ENCODE data around the gene TYSND1. TPM values are rescaled to one million over a fixed set of nuclear protein-coding genes. Genes with fewer than 3 reads are reported as not detected.
"Not testable (repeated sequence)": the region's sequence is repeated elsewhere in the genome, so short reads cannot be mapped to it uniquely, and the experiment has no call there.

The TYSND1 gene
- total RNA-seq, 3 donors from 2014 or later, result 15.3 to 19.7 (median 15.8) TPM

DNA sequence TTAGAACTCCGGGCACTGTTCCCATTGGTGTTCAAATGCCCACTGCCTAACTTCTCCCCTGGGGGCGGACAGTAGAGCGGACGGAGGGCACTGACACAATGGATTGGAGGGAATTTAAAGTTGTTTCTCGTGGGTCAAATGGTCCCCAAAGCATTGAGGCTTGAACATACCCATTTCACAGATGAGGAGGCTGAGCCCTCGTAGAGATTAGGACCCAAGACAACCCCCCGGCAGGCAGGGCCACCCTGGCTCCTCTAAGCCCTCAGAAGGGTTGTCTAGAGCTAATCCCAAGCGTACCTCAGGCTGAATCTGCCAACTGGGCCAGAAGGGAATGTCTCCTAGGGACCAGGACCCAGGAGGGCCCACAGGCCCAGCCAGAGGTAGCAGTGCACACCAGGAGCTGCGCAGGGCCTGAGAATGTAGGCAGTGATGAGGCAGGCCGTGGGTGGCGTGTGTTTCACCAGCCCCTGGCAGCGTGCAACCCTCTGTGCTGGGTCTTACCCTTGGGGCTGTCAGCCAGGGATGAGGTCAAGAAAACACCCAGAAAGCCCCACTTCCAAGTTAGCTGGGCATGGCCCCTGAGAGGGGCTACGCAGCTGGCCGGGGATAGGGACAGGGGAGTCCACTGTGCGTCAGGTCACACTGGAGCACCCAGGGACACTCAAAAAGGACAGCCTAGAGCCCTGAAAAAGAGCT lies 19.7 kb downstream of the TYSND1 start:
- H3K9me3 ChIP-seq, result no peaks in the 10 kb centered on the region

DNA sequence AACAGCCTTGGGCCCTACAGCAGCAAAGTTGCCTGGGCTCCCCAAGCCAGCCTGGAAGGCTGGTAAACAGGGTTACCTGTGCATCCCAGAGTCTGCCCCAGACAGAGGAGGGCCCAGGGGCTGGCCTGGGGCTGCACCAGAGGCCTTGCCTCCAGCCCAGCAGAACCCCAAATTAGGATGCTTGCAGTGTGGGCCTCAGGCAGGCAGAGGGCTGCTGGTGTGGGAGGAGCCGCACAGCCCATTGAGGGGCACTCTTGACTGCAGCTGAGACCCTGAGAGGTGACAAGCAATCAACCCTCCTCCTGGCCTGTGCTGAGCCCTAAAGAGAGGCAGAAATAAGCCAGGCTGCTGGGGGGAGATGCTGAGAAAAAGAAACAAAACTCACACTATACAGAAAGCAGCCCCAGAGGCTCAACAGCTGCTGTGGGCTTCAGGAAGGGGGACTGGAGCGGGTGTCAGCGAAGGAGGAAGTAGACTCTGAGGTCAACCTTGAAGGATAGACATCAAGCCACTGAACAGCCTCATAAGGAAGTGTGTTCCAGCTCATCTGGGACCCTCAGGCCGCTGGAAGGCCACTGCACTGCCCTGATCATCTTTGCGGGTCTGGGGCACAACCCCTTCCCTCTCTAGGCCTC lies 20.5 kb downstream of the TYSND1 start:
- TF ChIP-seq, protein P1, sequence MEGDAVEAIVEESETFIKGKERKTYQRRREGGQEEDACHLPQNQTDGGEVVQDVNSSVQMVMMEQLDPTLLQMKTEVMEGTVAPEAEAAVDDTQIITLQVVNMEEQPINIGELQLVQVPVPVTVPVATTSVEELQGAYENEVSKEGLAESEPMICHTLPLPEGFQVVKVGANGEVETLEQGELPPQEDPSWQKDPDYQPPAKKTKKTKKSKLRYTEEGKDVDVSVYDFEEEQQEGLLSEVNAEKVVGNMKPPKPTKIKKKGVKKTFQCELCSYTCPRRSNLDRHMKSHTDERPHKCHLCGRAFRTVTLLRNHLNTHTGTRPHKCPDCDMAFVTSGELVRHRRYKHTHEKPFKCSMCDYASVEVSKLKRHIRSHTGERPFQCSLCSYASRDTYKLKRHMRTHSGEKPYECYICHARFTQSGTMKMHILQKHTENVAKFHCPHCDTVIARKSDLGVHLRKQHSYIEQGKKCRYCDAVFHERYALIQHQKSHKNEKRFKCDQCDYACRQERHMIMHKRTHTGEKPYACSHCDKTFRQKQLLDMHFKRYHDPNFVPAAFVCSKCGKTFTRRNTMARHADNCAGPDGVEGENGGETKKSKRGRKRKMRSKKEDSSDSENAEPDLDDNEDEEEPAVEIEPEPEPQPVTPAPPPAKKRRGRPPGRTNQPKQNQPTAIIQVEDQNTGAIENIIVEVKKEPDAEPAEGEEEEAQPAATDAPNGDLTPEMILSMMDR (IDR thresholded peaks at IDR 0.05), result no peak
- no peak overlapping the region for H3K4me3 ChIP-seq
- H3K9me3 ChIP-seq, result no peaks in the 10 kb centered on the region
- peaks cover 4% of the 10 kb centered on the region for H3K4me1 ChIP-seq (ENCODE audit: low read depth)
- intact Hi-C loops (cut with DNase I, micrococcal nuclease), result no loop called here
- no peak for ATAC-seq
- no peaks in the 10 kb centered on the region for H3K36me3 ChIP-seq (ENCODE audit: low read depth)
- no peak for DNase-seq

More for the DNA sequence above, 19.7 kb downstream of the TYSND1 start:
- TF ChIP-seq, protein P1 (IDR thresholded peaks at IDR 0.05), result no peak
- intact Hi-C loops (cut with DNase I, micrococcal nuclease), result no loop called here
- Histone ChIP-seq H3K36me3 (ENCODE audit: low read depth) (no peaks in the 10 kb centered on the region), H3K4me1 (ENCODE audit: low read depth) (peaks cover 12% of the 10 kb centered on the region), H3K4me3 (no peak overlapping the region)
- no peak for ATAC-seq
- no peak for DNase-seq

DNA sequence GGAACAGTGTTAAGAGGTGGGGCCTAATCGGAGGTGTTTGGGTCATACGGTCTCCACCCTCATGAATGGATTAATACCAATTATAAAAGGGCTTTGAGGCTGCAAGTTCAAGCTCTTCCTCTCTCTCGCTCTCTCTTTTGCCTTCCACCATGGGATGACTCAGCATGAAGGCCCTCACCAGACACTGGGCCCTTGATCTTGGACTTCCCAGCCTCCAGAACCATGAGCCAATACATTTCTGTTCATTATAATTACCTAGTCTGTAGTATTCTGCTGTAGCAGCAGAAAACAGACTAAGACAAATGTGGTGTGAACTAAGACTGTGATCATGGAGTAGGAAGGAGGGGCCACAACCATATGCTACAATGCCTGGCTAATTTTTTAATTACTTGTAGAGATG lies 21.6 kb downstream of the TYSND1 start:
- TF ChIP-seq, protein P1 (IDR thresholded peaks at IDR 0.05), result no peak
- ATAC-seq, result no peak
- intact Hi-C loops (cut with DNase I, micrococcal nuclease), result no loop called here

DNA sequence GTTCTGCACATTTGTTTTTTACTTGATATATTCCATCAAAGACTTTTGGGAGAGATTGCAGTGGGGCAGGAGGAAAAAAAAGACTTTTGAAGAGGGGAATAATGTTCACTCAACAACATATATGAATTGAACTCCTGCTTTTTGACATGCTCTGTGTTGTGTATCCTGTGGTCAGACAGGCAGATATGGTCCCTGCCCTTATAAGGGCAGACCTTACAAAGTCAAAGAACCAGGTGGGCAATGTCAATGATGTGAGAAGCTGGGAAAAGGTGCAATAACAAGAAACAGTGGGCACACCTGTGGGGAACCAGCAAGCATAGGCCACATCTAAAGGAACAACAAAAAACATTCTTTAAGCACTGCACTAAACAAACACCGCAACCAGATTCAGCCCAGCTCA lies 22.1 kb downstream of the TYSND1 start:
- Histone ChIP-seq H3K36me3 (ENCODE audit: low read depth) (no peaks in the 10 kb centered on the region), H3K9me3 (no peaks in the 10 kb centered on the region), H3K4me3 (no peak overlapping the region), H3K4me1 (ENCODE audit: low read depth) (no peaks in the 10 kb centered on the region)
- no peak for ATAC-seq
- intact Hi-C loops (cut with DNase I, micrococcal nuclease), result no loop called here
- no peak for DNase-seq
- TF ChIP-seq, protein P1 (IDR thresholded peaks at IDR 0.05), result no peak

More for the DNA sequence above, 21.6 kb downstream of the TYSND1 start:
- H3K4me3 ChIP-seq, result no peak overlapping the region
- no peaks in the 10 kb centered on the region for H3K36me3 ChIP-seq (ENCODE audit: low read depth)
- H3K9me3 ChIP-seq, result no peaks in the 10 kb centered on the region
- DNase-seq, result no peak
- H3K4me1 ChIP-seq (ENCODE audit: low read depth), result no peaks in the 10 kb centered on the region

DNA sequence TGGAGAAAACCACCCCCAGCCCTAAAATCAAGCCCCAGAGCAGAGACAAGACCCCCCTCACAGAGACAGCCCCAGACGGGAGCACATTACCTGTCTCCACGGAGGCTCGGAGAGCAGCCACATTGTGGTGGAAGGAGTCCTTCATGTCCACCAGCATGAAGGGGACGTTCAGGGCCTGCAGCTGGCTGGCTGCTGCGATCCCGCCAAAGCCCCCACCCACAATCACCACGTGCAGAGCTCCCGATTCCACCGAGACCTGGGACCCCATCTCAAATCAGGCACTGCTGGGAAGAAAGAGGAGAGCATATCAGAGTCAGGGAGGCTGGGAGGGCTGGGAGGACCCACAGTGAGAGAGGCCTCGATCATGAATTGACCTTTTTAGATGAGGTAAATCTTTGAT lies 22.7 kb downstream of the TYSND1 start:
- DNase-seq (no peak), ATAC-seq (no peak)
- Histone ChIP-seq H3K36me3 (ENCODE audit: low read depth) (no peaks in the 10 kb centered on the region), H3K9me3 (no peaks in the 10 kb centered on the region), H3K4me1 (ENCODE audit: low read depth) (no peaks in the 10 kb centered on the region), H3K4me3 (no peak overlapping the region)
- TF ChIP-seq, protein P1 (IDR thresholded peaks at IDR 0.05), result no peak
- intact Hi-C loops (cut with DNase I, micrococcal nuclease), result no loop called here

DNA sequence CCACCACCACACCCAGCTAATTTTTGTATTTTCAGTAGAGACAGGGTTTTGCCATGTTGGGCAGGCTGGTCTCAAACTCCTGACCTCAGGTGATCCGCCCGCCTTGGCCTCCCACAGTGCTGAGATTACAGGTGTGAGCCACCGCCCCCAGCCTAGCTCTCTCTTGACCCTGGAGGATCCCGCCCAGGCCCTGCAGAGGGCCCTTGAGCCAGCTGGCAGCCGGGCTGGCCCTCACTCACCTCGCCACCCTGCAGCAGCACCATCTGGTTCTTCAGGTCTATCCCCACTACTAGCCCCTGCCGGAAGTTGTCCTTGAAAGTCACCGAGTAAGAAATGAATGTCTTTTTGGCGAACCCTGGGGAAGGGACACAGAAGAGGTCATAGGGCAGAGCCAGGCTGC lies 23.3 kb downstream of the TYSND1 start:
- intact Hi-C loops (cut with DNase I, micrococcal nuclease); H3K36me3 ChIP-seq (ENCODE audit: low read depth); H3K9me3 ChIP-seq; H3K4me3 ChIP-seq; ATAC-seq; DNase-seq; H3K4me1 ChIP-seq (ENCODE audit: low read depth): not testable (repeated sequence)

Measured in mucosa of descending colon (tissue), 3 donors.